Spleen (tissue), 7 donors: Measurements from ENCODE around the gene SNIP1.

ENCODE experiments used
- CTCF ChIP-seq, 11 experiments: fragments of 200-600 bp in 7 of 11; fragments of 450-650 bp in 4 of 11; sonication (generic) in 4 of 11; IDR thresholded peaks in 8 of 11; conservative IDR thresholded peaks in 3 of 11; 1 replicate in 7 of 11; 2 replicates in 4 of 11; pipeline versions ENCODE4 v1.4.0 to v1.8.0; 2016 to 2021; ENCODE audit warnings: antibody characterized with exemption in 11 of 11, inconsistent platforms in 4 of 11, mild to moderate bottlenecking in 1 of 11
- POLR2A ChIP-seq, 3 donors: fragments of 450-650 bp; IDR thresholded peaks; one replicate each; pipeline ENCODE4 v1.5.1; 2017; ENCODE audit warnings: antibody characterized with exemption in 3 of 3, mild to moderate bottlenecking in 1 of 3
- POLR2AphosphoS5 ChIP-seq, 3 donors: sonication (generic); formaldehyde crosslinking; IDR thresholded peaks; one replicate each; pipeline ENCODE4 v1.5.1; 2017; ENCODE audit warnings: antibody characterized with exemption in 3 of 3
- donor health status: DM: no; HTN: no; CAD: no; lungs with moderate emphysema.
- donor health status: DM: no; HTN: no; CAD: no.
- donor health status: DM: no; HTN: no; CAD: no.

GRCh38 chr1:37601441-37601840, 47.3 kb upstream of the SNIP1 start:
- TF ChIP-seq POLR2A (IDR thresholded peaks at IDR 0.05): no peak
- no peak for TF ChIP-seq CTCF (IDR thresholded peaks at IDR 0.05 in 8 of 11, conservative IDR thresholded peaks at IDR 0.05 in 3 of 11)
- TF ChIP-seq POLR2AphosphoS5 (IDR thresholded peaks at IDR 0.05): no peak
